Lung (tissue), 12 donors: ENCODE measurements around the gene RMND1. TPM values are rescaled to one million over a fixed set of nuclear protein-coding genes. Genes with fewer than 3 reads are reported as not detected.

Source experiments
- ATAC-seq: fragments of 200-7000 bp; cut with Tn5 transposase; one replicate; pipeline ENCODE4 v1.9.1; 2020; ENCODE audit warnings: moderate number of reproducible peaks; ENCODE audit not compliant: insufficient read depth, low FRiP score
- DNase-seq, 3 donors: peaks; one replicate each; pipeline ENCODE4 v3.0.0-alpha.2; 2013 to 2017
- H3K27ac ChIP-seq, 2 donors: one replicate each; pipeline ENCODE4 v1.5.1; 2013; ENCODE audit warnings: mild to moderate bottlenecking in 2 of 2, moderate library complexity in 2 of 2, control low read depth in 1 of 2, inconsistent platforms in 1 of 2, low read depth in 1 of 2, low read length in 1 of 2
- H3K27me3 ChIP-seq, 3 donors: one replicate each; pipeline ENCODE4 v1.5.1; 2013; ENCODE audit warnings: low read length in 2 of 3; ENCODE audit not compliant: control insufficient read depth in 3 of 3, insufficient read depth in 3 of 3
- H3K36me3 ChIP-seq, 4 donors: one replicate each; pipeline ENCODE4 v1.5.1; 2013; ENCODE audit warnings: low read length in 4 of 4, mild to moderate bottlenecking in 1 of 4, moderate library complexity in 1 of 4; ENCODE audit not compliant: control insufficient read depth in 4 of 4, insufficient read depth in 4 of 4
- H3K4me1 ChIP-seq, 5 donors: one replicate each; pipeline ENCODE4 v1.5.1; 2013; ENCODE audit warnings: low read length in 5 of 5, mild to moderate bottlenecking in 2 of 5, moderate library complexity in 1 of 5; ENCODE audit not compliant: control insufficient read depth in 5 of 5, insufficient read depth in 5 of 5
- H3K4me3 ChIP-seq: one replicate; pipeline ENCODE4 v1.5.1; 2013; ENCODE audit warnings: mild to moderate bottlenecking, control low read depth, moderate library complexity
- H3K9ac ChIP-seq, 2 donors: one replicate each; pipeline ENCODE4 v1.5.1; 2013; ENCODE audit warnings: low read length in 2 of 2, control low read depth in 1 of 2; ENCODE audit not compliant: insufficient read depth in 1 of 2
- H3K9me3 ChIP-seq, 4 donors: one replicate each; pipeline ENCODE4 v1.5.1; 2013; ENCODE audit warnings: low read length in 3 of 4, mild to moderate bottlenecking in 1 of 4, moderate library complexity in 1 of 4; ENCODE audit not compliant: control insufficient read depth in 4 of 4, insufficient read depth in 3 of 4
- WGBS, 2 donors: extraction: QIAGEN DNeasy Blood & Tissue Kit; methylation state at CpG; one replicate each; pipeline ENCODE4 v1.1.7; 2013; 5-methylcytosine and 5-hydroxymethylcytosine counted together
- polyA plus RNA-seq, 2 donors: library from polyadenylated mRNA; stranded (reverse); fragments of 200-250 nt; gene quantifications; one replicate each; pipeline ENCODE4 v1.2.1, GENCODE V29; 2013
- total RNA-seq, 2 donors: library from RNA; depleted of rRNA in 1 of 2; stranded (reverse); fragments of >200 nt in 1 of 2; gene quantifications; one replicate each; pipeline ENCODE4 v1.2.1, GENCODE V29; 2014 to 2021
- TF ChIP-seq, protein P1 (sequence below): IDR thresholded peaks from 2 replicates; pipeline ENCODE4 v1.5.1; 2012; ENCODE audit warnings: mild to moderate bottlenecking; ENCODE audit errors: control extremely low read depth, extremely low read depth
- donor health status: control.
- donor health status: control.
- donor health status: Bipolar disorder and iron deficiency.
- donor health status: healthy.
- donor health status: DM: yes; HTN: yes; CAD: no.

Gene RMND1
- total and polyA plus RNA-seq, 4 donors = 10.2 to 43.2 (median 21.9) TPM

DNA sequence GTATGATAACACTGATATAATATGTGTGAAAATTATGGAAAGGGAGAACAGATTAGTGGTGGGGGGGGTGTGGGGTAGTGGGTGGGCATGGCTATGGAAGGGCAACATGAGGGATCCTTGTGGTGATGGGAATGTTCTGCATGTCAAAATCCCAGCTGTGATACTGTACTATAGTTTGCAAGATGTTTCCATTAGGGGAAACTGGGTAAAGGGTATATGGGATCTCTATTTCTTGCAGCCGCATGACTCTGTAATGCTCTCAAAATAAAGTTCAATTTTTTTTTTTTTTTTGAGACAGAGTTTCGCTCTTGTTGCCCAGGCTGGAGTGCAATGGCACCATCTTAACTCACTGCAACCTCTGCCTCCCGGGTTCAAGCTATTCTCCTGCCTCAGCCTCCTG, 74.8 kb downstream of the RMND1 start:
- WGBS, 2 donors = 89 to 90% methylated on average over 3 of the region's 3 CpGs
- Histone ChIP-seq H3K9me3 (no peaks in the 10 kb centered on the region), H3K36me3 (peaks cover 0 to 6% (median 3%) of the 10 kb centered on the region in 4 donors), H3K4me3 (no peak overlapping the region), H3K4me1 (peaks cover 0 to 14% (median 0%) of the 10 kb centered on the region in 5 donors), H3K9ac (no peak overlapping the region), H3K27ac (no peak overlapping the region), H3K27me3 (no peaks in the 10 kb centered on the region)
- ATAC-seq (no peak), DNase-seq (no peak)
- TF ChIP-seq, protein P1, sequence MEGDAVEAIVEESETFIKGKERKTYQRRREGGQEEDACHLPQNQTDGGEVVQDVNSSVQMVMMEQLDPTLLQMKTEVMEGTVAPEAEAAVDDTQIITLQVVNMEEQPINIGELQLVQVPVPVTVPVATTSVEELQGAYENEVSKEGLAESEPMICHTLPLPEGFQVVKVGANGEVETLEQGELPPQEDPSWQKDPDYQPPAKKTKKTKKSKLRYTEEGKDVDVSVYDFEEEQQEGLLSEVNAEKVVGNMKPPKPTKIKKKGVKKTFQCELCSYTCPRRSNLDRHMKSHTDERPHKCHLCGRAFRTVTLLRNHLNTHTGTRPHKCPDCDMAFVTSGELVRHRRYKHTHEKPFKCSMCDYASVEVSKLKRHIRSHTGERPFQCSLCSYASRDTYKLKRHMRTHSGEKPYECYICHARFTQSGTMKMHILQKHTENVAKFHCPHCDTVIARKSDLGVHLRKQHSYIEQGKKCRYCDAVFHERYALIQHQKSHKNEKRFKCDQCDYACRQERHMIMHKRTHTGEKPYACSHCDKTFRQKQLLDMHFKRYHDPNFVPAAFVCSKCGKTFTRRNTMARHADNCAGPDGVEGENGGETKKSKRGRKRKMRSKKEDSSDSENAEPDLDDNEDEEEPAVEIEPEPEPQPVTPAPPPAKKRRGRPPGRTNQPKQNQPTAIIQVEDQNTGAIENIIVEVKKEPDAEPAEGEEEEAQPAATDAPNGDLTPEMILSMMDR = no peak

DNA sequence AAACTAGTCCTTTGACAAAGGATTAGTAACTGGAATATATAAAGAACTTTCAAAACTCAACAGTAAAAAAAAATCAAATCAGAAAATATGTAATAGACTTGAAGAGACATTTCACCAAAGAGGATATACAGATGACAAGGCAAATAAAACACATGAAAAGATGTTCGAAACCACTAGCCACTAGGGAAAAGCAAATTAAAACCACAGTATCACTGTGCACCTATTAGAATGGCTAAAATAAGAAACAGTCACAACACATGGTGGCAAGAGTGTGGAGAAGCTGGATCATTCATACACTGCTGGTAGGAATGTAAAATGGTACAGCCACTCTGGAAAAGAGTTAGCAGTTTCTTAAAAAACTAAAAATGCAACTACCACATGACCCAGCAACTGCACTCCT, 75.5 kb downstream of the RMND1 start:
- peaks cover 0 to 14% (median 0%) of the 10 kb centered on the region in 5 donors for H3K4me1 ChIP-seq
- H3K27ac ChIP-seq = no peak overlapping the region
- H3K27me3 ChIP-seq = no peaks in the 10 kb centered on the region
- 38 to 75% methylated on average over 1 of the region's 1 CpG for WGBS, 2 donors
- TF ChIP-seq, protein P1 = no peak
- H3K36me3 ChIP-seq = peaks cover 0 to 11% (median 7%) of the 10 kb centered on the region in 4 donors
- ATAC-seq = no peak
- H3K4me3 ChIP-seq = no peak overlapping the region
- H3K9ac ChIP-seq = no peak overlapping the region
- no peak for DNase-seq
- H3K9me3 ChIP-seq = no peaks in the 10 kb centered on the region

DNA sequence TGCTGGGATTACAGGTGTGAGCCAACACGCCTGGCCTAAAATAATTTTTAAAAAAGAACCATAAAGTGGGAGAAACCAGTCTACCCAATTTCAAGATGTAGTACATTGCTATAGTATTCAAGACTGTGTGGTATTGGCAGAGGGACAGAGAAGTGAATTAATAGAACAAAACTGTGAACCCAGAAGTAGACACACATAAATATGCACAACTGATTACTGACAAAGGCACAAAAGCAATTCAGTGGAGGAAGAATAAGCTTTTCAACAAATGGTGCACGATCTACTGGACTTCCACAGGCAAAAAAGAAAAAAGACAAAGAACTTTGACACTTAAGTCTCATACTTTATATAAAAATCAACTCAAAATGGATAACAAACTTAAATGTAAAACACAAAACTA, 76.1 kb downstream of the RMND1 start:
- 95 to 99% methylated on average over 2 of the region's 2 CpGs for whole genome bisulfite sequencing, 2 donors
- H3K4me3 ChIP-seq = no peak overlapping the region
- ATAC-seq (no peak), DNase-seq (no peak)
- H3K9ac ChIP-seq = no peak overlapping the region
- no peaks in the 10 kb centered on the region for H3K27me3 ChIP-seq
- no peak overlapping the region for H3K27ac ChIP-seq
- no peaks in the 10 kb centered on the region for H3K9me3 ChIP-seq
- peaks cover 2 to 14% (median 7%) of the 10 kb centered on the region in 4 donors for H3K36me3 ChIP-seq
- TF ChIP-seq, protein P1 = no peak
- H3K4me1 ChIP-seq = peaks cover 0 to 14% (median 0%) of the 10 kb centered on the region in 5 donors
